Stimulated activated CD8-positive, alpha-beta memory T cell treated with anti-CD3 and anti-CD28 coated beads, Interleukin-15, amount 100 ng/mL, for 4 hours (primary cell): Measurements from ENCODE around the gene ASIC4.

Source experiments
- DNase-seq, 2 donors: peaks; one replicate each; pipeline ENCODE4 v3.0.0-alpha.2; 2020; ENCODE audit warnings: low read depth in 2 of 2

ASIC4 gene

DNA sequence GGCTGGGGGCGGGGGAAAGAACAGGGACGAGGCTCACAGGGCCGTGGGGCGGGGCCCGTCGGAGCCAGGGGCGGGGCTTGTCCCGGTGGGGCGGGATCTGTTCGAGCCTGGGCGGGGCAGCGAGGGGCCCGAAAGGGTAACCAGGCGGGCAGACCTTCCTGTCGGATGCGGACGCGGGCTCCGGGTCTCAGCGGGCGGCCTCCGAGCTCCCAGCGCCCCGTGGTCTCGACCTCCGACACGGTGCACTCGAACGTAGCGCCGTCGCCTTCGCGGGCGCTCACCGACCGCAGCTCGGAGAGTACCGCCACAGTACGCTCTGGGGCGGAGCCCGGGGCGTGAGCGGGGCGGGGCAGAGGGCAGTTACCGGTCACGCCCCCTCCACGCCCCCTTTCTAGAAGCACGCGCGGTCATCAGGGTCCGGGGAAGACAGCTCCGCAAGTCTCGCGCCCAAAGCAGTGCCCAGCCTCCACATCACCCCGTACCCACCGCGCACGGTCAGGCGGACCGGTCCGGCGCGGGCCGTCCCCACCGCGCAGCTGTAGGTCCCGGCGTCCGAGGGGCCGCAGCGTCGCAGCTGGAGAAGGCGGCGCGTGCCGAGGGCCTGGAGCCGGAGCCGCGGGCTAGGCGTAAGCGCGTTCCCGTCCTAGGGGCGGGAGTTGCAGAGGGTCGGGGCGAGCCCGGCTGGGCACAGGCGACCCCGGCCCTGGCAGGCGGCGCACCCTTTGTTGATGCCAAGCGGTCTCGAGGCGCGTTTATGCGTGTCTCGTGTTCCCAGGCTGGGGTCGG is 38.3 kb downstream of the ASIC4 start:
- DNase-seq, result peak; percentile 56 to 57

DNA sequence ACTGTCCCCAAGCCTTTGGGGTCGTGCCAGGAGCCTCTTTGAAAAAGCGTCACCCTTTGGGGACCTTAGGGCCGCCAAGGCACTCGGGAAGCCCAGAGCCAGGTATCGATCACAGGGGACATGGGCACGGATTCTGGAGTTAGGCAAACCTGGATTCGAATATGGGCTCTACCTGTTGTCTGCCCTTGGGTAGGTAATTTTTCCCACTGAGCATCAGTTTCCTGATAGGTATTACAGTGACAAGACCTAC is 38.8 kb downstream of the ASIC4 start:
- DNase-seq, result no peak

DNA sequence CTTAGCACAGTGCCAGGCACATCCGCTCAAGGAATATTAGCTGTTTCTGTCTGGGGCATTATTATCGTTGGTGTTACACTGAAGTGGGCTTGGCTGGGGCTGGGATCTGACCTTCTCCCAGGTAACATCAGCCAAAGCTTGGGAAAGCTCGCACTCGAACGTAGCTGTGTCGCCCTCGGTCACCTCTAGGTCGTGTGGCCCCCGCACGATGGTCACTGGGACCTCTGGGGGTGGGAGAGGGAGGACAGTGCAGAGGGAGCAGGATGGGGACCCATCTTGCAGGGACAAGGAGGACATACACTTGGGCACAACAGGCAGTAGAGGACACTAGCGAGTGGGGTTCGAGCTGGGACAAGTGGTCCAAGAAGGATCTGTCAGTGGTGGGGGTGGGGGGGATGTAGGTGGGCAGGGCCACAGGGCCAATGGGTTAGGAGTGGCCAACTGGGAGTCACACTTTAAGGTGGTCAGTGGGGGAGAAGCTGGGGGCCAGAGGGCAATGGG is 39.2 kb downstream of the ASIC4 start:
- DNase-seq, result no peak

DNA sequence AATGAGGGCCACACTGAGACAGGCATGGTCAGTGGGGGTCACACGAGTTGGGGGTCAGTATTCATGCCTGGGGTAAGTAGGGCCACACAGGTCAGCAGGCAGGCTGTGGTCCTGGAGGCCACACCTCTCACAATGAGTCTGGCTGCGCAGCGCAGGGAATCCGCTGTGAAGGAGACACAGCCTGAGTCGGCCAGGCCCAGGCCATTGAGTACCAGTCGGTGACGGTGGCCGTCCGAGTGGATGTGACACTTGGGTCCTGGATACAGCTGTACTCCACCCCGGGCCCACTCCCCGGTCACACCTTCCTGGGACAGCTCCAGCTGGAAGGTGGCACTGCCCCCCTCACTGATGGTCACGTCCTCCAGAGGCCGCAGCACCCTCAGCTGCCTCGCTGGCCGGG is 40.1 kb downstream of the ASIC4 start:
- no peak for DNase-seq

DNA sequence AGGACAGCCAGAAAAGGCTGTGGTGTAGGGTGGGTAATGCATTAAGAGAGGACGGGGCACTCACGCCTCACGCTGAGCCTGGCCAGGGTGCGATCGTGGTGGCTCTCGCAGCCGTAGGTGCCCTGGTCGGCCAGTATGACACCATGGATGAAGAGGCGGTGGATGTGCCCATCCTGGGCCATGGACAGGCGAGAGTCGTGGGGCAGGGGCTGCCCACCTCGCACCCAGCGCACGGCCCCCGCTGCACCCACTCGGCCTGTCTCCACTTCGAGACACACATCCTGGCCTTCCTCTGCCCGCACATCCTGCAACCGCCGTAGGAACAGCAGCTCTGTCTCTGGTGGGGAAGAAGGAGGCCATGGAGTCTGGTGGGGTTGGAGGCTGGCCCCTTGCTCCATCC is 41.7 kb downstream of the ASIC4 start:
- DNase-seq, result no peak

DNA sequence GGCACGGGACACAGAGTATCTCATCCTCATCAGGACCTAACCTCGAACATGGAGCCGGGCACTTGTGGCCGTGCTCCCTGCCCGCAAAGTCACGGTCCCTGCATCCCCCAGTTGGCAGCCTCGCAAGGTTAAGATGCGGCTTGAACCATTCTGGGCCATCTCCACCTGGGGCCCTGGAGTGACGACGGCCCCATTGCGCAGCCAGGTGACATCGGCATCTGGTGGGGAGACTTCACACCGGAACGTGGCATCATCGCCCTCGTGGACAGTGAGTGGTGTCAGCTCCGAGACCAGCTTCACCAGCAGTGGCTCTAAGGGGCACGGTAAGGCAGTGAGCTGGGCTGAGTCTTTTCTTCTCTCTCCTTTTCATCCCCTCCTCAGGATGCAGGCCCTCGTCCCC is 42.1 kb downstream of the ASIC4 start:
- DNase-seq, result no peak

DNA sequence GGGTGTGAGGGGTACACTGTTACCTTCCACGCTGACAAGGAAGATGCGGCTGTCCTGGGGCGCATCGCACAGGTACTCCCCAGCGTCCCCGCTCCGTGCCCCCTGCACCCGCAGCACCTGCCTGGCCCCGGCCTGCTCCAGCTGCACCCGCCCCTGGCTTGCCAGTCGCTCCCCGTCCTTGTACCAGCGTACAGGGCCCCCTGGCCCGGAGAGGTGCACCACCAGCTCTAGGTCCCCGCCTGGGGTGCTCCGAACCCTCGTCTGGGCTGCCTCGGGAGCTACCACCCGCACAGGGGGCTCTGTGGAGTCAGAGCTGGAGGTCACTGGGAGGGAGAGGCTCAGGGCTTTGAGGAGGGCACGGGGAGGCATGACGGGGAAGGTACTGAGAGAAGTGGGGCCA is 43.0 kb downstream of the ASIC4 start:
- no peak for DNase-seq

DNA sequence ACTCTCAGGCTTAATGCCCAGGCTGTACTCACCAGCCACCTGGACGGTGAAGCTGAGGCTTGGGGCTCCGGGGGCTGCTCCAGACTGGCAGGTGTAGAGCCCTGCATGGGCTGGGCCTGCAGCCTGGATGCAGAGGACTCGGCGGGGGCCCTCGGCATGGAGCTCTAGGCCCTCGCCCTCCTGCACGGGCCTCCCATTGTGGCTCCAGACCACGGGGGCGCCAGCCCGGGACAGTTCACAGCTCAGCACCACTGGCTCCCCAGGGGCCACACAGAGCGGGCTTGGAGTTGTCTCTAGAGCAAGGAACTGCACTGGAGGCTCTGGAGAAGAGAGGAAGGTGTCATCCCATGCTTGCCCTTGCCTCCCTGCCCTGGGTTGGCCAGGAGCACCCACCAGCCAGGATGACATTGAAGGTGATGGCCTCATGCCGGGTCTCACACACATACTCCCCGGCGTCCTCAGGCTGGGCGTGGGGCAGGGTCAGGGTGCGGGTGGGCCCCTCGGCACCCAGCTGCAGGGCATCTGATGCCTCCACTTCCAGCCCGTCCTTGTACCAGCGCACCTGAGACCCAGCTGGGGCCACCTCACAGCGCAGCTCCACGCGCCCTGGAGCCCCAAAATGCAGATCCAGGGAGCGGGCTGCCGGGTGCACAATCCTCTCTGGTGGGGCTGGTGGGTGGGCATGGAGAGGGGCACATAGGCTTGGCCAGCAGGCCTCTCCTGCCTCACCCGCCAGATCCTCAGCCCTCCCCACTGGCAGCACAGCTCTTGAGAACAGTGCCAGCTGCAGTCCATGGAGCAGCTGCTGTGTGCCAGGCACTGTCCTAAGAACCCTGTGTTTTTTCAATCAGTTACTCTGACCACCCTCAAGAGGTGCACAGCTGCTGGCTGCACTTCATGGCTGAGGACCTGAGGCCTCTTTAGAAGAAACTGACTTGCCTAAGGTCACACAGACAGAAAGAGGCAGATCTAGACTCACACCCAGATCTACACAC is 43.8 kb downstream of the ASIC4 start:
- DNase-seq, result no peak

DNA sequence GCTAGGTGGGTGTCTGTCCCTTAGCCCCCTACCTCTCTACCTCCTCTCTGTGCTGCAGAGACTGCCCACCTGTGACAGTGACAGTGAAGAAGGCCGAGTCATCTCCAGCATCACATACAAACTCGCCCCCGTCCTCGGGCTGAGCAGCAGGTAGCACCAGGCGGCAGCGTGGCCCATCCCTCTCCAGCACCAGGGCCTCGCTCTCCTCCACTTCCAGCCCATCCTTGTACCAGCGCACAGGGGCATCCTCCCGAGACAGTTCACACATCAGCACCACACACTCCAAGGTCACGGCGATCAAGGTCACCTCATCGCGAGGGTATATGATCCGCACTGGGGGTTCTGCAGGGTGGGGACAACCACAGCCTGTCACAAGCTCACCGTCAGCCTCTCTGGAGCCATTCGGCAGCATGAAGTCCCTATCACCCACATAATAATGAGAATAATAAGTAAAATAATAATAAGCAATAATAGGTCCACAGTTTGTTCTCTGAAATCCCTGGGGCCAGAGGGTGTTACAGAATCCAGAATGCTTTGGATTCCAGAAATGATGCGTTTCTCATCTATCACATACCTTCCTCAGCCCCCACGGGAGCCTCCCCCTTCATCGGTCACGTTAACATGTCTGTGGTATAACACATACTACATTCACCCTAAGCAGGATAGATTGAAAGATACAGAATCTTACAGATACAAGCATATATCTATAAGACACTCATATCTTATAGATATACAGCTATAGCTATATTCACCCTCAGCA is 45.1 kb downstream of the ASIC4 start:
- DNase-seq, result no peak

DNA sequence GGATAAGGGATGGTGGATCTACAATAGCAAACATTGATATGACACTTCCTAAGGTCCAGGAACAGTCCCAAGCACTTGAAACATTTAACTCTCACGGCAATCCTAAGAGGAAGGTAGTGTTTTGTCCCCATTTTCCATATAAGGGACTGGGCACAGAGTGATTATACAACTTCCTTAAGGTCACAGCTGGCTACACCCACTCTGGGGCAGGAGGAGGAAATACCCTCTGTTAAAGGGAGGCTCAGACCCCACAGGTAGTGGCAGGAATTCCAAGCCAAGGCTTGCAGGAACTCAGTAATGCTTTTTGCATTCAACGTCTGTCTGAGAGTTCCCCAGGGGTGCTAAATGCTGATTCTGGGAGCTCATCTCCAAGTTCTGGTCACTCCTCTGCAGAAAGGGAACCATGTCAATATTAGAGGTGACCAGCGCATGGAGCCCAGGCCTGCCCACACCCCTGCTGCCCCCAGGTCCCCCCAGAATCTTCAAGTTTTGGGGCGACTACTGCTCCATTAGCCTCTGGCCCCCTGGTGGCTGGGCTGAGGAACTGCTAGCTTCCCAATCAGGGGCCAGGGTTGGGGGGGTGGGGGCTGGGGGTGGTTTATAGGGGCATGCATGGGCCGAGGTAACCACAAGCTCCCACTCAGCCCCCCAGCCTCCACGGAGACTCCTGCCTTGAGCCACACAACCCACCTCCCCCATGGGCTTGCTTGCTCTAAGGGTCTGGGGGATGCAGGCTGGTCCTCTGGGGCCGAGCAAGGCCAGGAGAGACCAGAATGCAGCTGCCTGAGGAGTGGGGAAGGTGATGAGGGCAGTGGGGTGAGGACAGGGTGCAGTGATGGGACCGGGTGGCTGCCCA is 46.0 kb downstream of the ASIC4 start:
- DNase-seq, result no peak

DNA sequence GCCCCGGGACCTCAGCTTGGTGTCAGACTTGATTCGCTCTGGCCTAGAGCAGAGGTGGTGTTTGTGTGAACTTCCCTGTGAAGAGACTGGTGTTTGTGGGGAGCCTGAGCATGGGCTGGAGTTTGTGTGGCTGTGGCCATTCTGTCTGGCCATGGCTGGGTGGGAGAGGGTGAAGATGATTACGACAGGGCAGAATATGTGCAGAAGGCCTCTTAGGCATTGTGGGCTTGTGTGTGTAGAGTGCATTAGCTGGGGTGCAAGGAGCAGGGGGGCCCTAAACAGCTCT is 46.6 kb downstream of the ASIC4 start:
- no peak for DNase-seq

DNA sequence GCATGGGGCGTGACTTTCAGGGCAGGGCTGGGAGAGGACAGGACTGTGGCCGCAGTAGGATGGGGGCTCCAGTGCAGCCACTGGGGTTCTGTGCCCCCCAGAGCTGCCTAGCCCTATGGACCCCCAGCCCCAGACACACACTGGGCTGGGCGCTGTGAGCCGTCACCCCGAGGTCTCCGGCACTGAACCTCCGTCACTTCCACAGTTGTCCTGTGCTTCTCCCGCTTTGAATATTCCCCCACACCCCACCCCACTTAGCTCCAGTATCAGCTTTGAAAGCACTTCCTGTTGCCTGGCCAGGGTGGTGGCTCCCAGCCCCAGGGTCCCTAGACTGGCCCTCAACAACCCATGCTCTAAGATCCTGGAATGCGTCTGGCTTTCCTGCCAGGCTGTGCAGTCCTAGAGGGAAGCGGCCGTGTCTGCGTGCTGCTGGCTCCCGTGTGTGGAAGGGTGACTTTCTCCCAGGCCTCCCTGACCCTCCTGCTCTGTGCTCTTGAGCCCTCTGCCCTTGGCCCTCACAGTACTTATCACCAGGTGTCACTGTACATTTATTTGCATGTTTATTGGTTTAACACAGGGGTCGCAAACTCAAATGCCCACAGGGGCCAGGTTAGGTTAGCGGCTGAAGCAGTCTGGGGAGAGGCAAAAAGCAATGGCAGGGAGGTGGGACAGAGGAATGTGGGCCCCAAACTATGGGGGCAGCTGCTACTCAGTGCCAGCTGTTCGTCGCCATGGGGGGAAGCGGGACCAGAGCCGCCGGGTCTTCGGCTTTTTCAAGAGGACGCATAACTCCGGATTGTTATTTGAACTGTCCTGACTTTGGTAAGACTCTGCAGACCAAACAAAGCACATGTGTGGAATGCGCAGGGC is 47.1 kb downstream of the ASIC4 start:
- DNase-seq, result no peak

DNA sequence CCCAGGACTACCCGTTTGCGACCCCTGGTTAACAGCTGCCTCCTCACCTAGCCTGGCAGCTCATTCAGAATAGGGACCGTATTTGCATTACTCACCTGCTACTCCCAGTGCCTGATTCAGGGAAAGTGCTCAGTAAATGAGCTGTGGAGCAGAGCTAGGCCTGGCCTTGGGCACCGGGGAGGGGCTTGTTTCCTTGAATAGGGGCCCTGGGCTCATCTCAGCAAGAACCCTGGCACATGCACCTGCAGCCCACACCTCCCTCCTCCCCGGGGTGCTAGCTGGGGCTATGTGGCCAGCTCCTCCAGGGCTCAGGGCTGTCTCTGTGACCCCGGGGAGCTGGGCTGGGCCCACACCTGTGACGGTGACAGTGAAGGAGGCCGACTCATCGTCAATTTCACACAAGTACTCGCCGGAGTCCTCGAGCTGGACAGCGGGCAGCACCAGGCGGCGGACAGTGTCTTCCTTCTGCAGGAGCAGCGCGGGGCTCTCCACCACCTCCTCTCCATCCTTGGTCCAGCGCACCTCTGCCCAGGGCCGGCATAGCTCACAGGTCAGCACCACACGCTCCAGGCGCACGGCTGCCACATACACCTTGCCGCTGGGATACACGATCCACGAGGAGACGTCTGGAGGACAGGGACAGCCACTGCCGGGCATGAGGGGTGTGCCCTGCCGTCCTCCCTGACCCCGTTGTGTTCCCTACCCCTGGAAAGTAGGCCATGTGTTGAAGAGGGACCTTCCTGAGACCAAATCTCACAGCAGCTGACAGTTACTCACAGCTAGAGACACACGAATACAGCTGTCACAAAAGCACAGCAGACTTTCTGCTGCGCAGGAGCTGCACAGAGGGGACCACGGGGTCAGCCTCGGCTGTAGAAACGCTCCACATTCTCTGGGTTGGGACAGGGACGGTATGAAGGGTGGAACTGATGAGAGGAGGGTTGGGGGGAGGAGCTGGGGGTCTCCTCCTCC is 48.1 kb downstream of the ASIC4 start:
- DNase-seq, result no peak

DNA sequence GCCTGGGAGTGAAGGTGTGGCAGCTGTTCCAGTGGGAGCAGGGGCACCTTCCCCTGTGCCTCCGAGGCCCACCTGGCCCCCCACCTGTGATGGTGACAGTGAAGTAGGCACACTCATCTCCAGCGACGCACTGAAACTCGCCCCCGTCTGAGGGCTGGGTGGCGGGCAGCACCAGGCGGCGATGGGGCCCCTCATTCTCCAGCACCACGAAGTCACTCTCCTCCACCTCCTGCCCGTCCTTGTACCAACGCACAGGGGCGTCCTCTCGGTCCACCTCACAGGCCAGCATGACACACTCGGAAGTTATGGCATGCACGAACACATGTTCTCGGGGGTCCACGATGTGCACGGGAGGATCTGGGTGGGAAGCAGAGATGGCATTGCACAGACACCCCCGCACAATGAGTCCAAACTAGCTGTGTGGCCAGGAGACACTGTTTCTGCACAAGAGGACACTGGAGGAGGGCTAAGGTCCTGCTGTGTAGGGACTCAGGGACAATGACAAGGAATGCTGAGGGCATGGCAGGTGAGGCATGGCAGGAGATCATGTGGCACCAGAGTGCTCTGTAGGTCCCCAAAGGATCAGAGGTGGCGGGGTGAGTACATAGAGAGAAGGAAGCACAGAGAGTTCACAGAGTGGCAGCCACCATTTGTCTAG is 49.1 kb downstream of the ASIC4 start:
- DNase-seq, result no peak

DNA sequence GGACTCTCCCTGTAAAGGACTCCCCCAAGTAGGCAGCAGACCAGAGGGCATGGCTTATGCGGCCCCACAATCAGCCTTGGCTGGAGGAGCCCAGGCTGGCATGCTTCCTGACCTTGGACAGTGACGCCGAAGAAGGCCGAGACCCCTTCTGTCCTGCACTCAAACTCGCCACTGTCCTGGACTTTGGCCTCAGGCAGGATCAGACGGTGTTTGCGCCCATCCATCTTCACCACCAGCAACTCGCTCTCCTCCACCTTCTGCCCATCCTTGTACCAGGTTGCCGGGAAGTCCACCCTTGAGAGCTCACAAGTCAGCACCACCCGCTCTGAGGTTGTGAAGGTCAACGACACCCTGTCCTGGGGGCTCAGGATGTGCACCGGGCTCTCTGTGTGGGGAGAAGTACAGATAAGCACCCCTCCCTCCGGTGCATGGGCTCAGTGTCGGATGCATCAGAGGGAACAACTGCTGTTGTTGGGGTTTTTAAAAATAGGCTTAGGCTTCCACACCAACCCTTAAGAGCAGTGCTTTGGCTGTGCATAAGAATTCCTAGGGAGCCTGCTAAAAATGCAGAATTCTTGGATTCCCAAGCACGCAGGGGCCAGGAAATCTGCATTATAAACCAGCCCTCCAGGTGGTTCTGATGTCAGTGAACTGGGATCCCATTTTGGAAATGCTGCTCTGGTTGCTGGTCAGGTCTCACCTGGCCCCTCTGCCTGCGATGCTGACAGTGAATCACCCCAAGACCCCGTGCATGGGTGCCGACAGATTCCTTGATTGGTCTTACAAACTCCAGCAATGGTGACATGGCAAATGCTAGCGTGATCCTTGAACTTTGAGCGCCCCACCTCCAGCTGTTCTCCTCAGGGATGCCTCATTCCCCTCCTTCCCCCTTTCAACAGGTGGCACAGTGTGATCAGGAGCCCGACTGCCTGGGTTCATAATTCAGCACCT is 51.1 kb downstream of the ASIC4 start:
- no peak for DNase-seq

DNA sequence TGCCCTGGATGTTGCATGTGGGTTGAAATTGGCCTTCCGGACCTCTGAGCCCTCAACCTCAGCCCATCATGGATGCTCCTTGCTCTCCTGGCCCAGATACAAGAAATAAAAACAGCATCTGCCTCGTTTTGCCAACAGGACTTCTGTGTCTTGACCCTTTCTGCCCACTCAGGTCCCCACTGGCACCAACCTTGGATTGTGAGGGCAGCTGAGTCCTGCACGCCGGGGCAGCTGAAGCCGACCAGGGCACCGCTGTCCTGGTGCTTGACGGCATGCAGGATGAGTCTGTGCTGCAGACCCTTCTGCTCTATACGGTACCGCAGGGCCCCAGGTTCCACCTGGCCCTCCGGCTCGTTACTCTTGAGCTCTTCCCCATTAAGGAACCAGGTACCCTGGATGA is 52.4 kb downstream of the ASIC4 start:
- DNase-seq, result no peak

DNA sequence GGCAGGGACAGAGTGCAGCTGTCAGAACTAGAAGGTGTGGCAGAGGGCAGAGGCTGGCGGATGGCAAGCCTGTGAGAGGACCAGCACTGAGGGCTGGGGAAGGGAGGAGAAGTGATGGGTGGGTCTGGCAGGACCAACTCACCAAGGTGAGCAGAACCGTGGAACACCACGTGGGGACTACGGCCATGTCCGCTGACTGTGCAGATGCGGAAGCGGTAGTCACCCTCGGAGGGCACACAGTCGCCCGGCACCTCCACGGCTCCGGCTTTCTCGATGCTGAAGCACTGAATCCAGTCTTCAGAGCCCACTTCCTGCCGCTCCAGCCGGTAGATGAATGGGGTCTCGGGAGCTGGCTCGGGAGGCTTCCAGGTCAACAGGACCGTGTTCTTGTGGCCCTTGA is 52.8 kb downstream of the ASIC4 start:
- DNase-seq, result no peak
